DND-41 (cell line): Measurements from ENCODE around the gene RACK1.

ENCODE experiments used
- EZH2 ChIP-seq: IDR thresholded peaks from 3 replicates; pipeline ENCODE4 v1.6.1; 2012; ENCODE audit warnings: borderline replicate concordance, low read depth, mild to moderate bottlenecking, moderate library complexity, low read length, inconsistent platforms; ENCODE audit not compliant: severe bottlenecking
- TF ChIP-seq, protein P1 (sequence below): IDR thresholded peaks from 2 replicates; pipeline ENCODE4 v1.5.1; 2012; ENCODE audit warnings: borderline replicate concordance, low read length, moderate library complexity, mild to moderate bottlenecking; ENCODE audit not compliant: poor library complexity, severe bottlenecking; ENCODE audit errors: extremely low read depth

DNA sequence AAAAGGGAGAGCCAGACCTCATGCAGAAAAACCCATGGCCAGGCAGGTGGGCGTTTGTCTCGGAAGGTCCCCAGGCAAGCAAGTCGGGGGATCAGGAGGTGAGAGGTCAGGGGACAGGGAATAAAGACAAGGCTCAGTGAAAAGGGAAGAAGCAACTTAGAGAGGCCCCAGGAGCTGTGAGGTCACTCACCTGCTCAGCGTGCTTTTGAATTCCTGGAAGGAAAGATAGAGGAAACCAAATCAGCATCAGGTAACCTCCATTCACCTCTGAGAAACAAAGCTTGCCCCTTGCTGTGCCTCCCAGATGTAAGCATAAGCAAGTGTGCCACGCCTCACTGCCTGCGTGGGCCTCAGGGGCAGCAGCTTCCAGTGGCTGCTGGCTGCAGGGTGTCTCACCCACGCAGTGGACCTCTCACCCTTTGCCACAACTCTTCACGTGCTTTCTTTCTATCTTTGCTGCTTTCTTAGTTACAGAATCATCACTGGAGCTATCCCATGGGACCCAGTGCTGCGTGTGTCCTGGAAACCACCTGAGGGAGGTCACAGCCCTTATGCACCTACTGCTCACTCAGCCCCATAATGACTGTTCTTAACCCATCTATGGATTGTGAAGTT, 44.7 kb downstream of the RACK1 start:
- TF ChIP-seq, protein P1, sequence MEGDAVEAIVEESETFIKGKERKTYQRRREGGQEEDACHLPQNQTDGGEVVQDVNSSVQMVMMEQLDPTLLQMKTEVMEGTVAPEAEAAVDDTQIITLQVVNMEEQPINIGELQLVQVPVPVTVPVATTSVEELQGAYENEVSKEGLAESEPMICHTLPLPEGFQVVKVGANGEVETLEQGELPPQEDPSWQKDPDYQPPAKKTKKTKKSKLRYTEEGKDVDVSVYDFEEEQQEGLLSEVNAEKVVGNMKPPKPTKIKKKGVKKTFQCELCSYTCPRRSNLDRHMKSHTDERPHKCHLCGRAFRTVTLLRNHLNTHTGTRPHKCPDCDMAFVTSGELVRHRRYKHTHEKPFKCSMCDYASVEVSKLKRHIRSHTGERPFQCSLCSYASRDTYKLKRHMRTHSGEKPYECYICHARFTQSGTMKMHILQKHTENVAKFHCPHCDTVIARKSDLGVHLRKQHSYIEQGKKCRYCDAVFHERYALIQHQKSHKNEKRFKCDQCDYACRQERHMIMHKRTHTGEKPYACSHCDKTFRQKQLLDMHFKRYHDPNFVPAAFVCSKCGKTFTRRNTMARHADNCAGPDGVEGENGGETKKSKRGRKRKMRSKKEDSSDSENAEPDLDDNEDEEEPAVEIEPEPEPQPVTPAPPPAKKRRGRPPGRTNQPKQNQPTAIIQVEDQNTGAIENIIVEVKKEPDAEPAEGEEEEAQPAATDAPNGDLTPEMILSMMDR, result no peak
- TF ChIP-seq EZH2, result no peak
